Parathyroid adenoma (tissue), 2 donors: ENCODE data around the gene RBSN.
A peak's percentile ranks its signal among the peaks of the same experiment; 100 is the strongest.

Experiments
- H2AFZ ChIP-seq: fragments of 300-600 bp; sonication (generic); one replicate; pipeline ENCODE4 v1.7.0; 2017; ENCODE audit warnings: antibody characterized with exemption, mild to moderate bottlenecking
- H3K27ac ChIP-seq: fragments of 300-600 bp; sonication (generic); one replicate; pipeline ENCODE4 v1.7.0; 2017
- H3K27me3 ChIP-seq: fragments of 300-600 bp; sonication (generic); one replicate; pipeline ENCODE4 v1.7.0; 2017; ENCODE audit warnings: low read length; ENCODE audit not compliant: control insufficient read depth, insufficient read depth
- H3K36me3 ChIP-seq: fragments of 300-600 bp; sonication (generic); one replicate; pipeline ENCODE4 v1.7.0; 2017; ENCODE audit warnings: low read length; ENCODE audit not compliant: control insufficient read depth, insufficient read depth
- H3K4me1 ChIP-seq: fragments of 300-600 bp; sonication (generic); one replicate; pipeline ENCODE4 v1.7.0; 2017; ENCODE audit warnings: control low read depth
- H3K4me2 ChIP-seq: fragments of 300-600 bp; sonication (generic); one replicate; pipeline ENCODE4 v1.7.0; 2017; ENCODE audit warnings: low read length
- H3K4me3 ChIP-seq: fragments of 300-600 bp; sonication (generic); one replicate; pipeline ENCODE4 v1.7.0; 2017; ENCODE audit warnings: low read depth, low read length
- H3K79me2 ChIP-seq: fragments of 300-600 bp; sonication (generic); one replicate; pipeline ENCODE4 v1.7.0; 2017; ENCODE audit warnings: control low read depth
- H3K9ac ChIP-seq: fragments of 300-600 bp; sonication (generic); one replicate; pipeline ENCODE4 v1.7.0; 2017; ENCODE audit warnings: mild to moderate bottlenecking
- H3K9me3 ChIP-seq: fragments of 300-600 bp; sonication (generic); one replicate; pipeline ENCODE4 v1.7.0; 2017; ENCODE audit warnings: low read length; ENCODE audit not compliant: control insufficient read depth
- CTCF ChIP-seq: fragments of 300-600 bp; sonication (generic); IDR thresholded peaks from one replicate; pipeline ENCODE4 v1.7.0; 2017; ENCODE audit warnings: antibody characterized with exemption, mild to moderate bottlenecking
- donor health status: primary hyperparathyroidism.

RBSN gene

GRCh38 chr3:15108869-15109268 lies 9.9 kb upstream of the RBSN start:
- TF ChIP-seq CTCF = no peak

GRCh38 chr3:15108082-15108545 lies 9.2 kb upstream of the RBSN start:
- no peaks in the 10 kb centered on the region for H3K9me3 ChIP-seq
- no peak overlapping the region for H3K27ac ChIP-seq
- H3K4me2 ChIP-seq = no peak overlapping the region
- peak; percentile 91 for TF ChIP-seq CTCF
- no peak overlapping the region for H3K4me3 ChIP-seq
- no peaks in the 10 kb centered on the region for H3K36me3 ChIP-seq
- H3K27me3 ChIP-seq = no peaks in the 10 kb centered on the region
- H3K9ac ChIP-seq = no peak overlapping the region
- no peak overlapping the region for H2AFZ ChIP-seq
- peaks cover 2% of the 10 kb centered on the region for H3K4me1 ChIP-seq
- no peaks in the 10 kb centered on the region for H3K79me2 ChIP-seq

More at GRCh38 chr3:15108869-15109268, 9.9 kb upstream of the RBSN start:
- no peaks in the 10 kb centered on the region for H3K79me2 ChIP-seq
- H3K9me3 ChIP-seq = no peaks in the 10 kb centered on the region
- H3K9ac ChIP-seq = no peak overlapping the region
- H3K36me3 ChIP-seq = no peaks in the 10 kb centered on the region
- no peak overlapping the region for H2AFZ ChIP-seq
- H3K27ac ChIP-seq = no peak overlapping the region
- H3K27me3 ChIP-seq = no peaks in the 10 kb centered on the region
- H3K4me1 ChIP-seq = no peaks in the 10 kb centered on the region
- H3K4me2 ChIP-seq = no peak overlapping the region
- H3K4me3 ChIP-seq = no peak overlapping the region

DNA sequence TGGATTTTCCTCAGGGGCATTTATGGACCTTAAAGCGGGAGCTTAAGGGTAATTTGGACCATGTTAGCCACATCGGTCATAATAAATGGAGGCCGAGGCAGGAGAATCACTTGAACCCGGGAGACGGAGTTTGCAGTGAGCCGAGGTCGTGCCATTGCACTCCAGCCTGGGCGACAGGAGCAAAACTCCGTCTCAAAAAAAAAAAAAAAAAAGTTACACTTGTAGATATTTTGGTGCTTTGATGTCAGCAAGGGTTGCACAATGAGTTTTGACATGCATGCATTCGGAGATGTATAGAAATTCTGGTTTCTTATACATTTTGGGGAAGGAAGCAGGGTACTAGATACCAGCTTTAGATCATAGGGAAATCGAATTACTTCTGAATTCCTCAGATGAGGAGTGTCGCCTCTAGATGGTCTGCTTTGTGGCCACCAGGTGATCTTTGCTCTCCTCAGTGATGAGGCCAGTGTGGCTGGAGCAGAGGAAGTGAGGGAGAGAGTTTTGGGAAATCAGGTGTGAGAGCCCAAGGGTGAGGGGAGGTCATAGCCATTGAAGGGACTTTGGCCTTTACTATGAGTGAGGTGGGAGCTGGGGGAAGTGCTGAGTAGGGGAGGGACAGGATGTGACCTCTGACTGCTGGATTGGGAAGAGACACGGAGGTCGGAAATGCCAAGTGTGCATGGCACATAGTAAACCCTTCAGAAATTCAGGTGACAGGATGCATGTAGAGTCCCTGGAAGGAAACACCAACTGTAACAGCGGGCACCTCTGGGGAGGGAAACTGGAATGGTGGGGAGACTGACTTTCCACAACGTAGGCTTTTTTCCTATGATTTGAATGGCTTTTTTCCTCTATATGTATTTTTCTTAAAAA lies 8.4 kb upstream of the RBSN start:
- H3K4me3 ChIP-seq = no peak overlapping the region
- no peaks in the 10 kb centered on the region for H3K36me3 ChIP-seq
- no peak overlapping the region for H2AFZ ChIP-seq
- no peaks in the 10 kb centered on the region for H3K27me3 ChIP-seq
- H3K4me2 ChIP-seq = no peak overlapping the region
- H3K79me2 ChIP-seq = no peaks in the 10 kb centered on the region
- no peak for TF ChIP-seq CTCF
- H3K27ac ChIP-seq = no peak overlapping the region
- H3K9me3 ChIP-seq = no peaks in the 10 kb centered on the region
- H3K4me1 ChIP-seq = peaks cover 10% of the 10 kb centered on the region
- H3K9ac ChIP-seq = no peak overlapping the region

- TF ChIP-seq CTCF = no peak
Observed at GRCh38 chr3:15102836-15103235, 3.9 kb upstream of the RBSN start.

More at GRCh38 chr3:15102836-15103235, 3.9 kb upstream of the RBSN start:
- H3K4me1 ChIP-seq = peaks cover 21% of the 10 kb centered on the region
- no peak overlapping the region for H3K9ac ChIP-seq
- H3K36me3 ChIP-seq = no peaks in the 10 kb centered on the region
- H3K27ac ChIP-seq = peak overlapping the region; percentile 81
- peak overlapping the region; percentile 48 for H2AFZ ChIP-seq
- peaks cover 11% of the 10 kb centered on the region for H3K79me2 ChIP-seq
- H3K4me3 ChIP-seq = peak overlapping the region; percentile 32
- peak overlapping the region; percentile 13 for H3K4me2 ChIP-seq
- no peaks in the 10 kb centered on the region for H3K9me3 ChIP-seq
- H3K27me3 ChIP-seq = no peaks in the 10 kb centered on the region
